Subcutaneous abdominal adipose tissue (tissue), 5 donors: ENCODE measurements around the gene GEMIN2.
"Not testable (repeated sequence)": the region's sequence is repeated elsewhere in the genome, so short reads cannot be mapped to it uniquely, and the experiment has no call there.

Experiments
- H3K27ac ChIP-seq: one replicate; pipeline ENCODE4 v1.7.0; 2013; ENCODE audit warnings: low read depth, mild to moderate bottlenecking, inconsistent platforms, low read length, moderate library complexity
- H3K27me3 ChIP-seq, 5 donors: one replicate each; pipeline ENCODE4 v1.7.0; 2013; ENCODE audit warnings: low read length in 5 of 5, inconsistent platforms in 1 of 5; ENCODE audit not compliant: control insufficient read depth in 5 of 5, insufficient read depth in 4 of 5
- H3K36me3 ChIP-seq, 5 donors: one replicate each; pipeline ENCODE4 v1.7.0; 2013; ENCODE audit warnings: low read length in 5 of 5; ENCODE audit not compliant: control insufficient read depth in 5 of 5, insufficient read depth in 5 of 5
- H3K4me1 ChIP-seq, 5 donors: one replicate each; pipeline ENCODE4 v1.7.0; 2013; ENCODE audit warnings: low read length in 5 of 5, mild to moderate bottlenecking in 3 of 5, moderate library complexity in 1 of 5; ENCODE audit not compliant: control insufficient read depth in 5 of 5, insufficient read depth in 5 of 5
- H3K4me3 ChIP-seq, 5 donors: one replicate each; pipeline ENCODE4 v1.7.0; 2013; ENCODE audit warnings: low read length in 5 of 5, low read depth in 1 of 5
- H3K9ac ChIP-seq, 5 donors: one replicate each; pipeline ENCODE4 v1.7.0; 2013; ENCODE audit warnings: low read length in 5 of 5, mild to moderate bottlenecking in 4 of 5, moderate library complexity in 3 of 5
- H3K9me3 ChIP-seq, 5 donors: one replicate each; pipeline ENCODE4 v1.7.0; 2013; ENCODE audit warnings: low read length in 5 of 5; ENCODE audit not compliant: control insufficient read depth in 5 of 5
- donor health status: healthy.
- donor health status: healthy.
- donor health status: healthy.
- donor health status: healthy.
- donor health status: healthy.

Gene GEMIN2

GRCh38 chr14:39154594-39155189, 40.6 kb downstream of the GEMIN2 start:
- H3K9me3 ChIP-seq, result no peaks in the 10 kb centered on the region
- no peak overlapping the region for H3K27ac ChIP-seq
- no peak overlapping the region for H3K9ac ChIP-seq
- H3K36me3 ChIP-seq, result peaks cover 18 to 63% (median 45%) of the 10 kb centered on the region in 5 donors
- no peaks in the 10 kb centered on the region for H3K27me3 ChIP-seq
- no peaks in the 10 kb centered on the region for H3K4me1 ChIP-seq
- H3K4me3 ChIP-seq, result no peak overlapping the region

GRCh38 chr14:39157491-39157890, 43.4 kb downstream of the GEMIN2 start:
- Histone ChIP-seq H3K36me3 (peaks cover 12 to 58% (median 45%) of the 10 kb centered on the region in 5 donors), H3K4me1 (no peaks in the 10 kb centered on the region), H3K27me3 (no peaks in the 10 kb centered on the region), H3K9me3 (no peaks in the 10 kb centered on the region), H3K9ac (no peak overlapping the region), H3K27ac (no peak overlapping the region), H3K4me3 (no peak overlapping the region)

- no peaks in the 10 kb centered on the region for H3K9me3 ChIP-seq
- no peak overlapping the region for H3K27ac ChIP-seq
- no peak overlapping the region for H3K4me3 ChIP-seq
- H3K36me3 ChIP-seq, result peaks cover 9 to 54% (median 42%) of the 10 kb centered on the region in 5 donors
- no peak overlapping the region for H3K9ac ChIP-seq
- no peaks in the 10 kb centered on the region for H3K27me3 ChIP-seq
- H3K4me1 ChIP-seq, result no peaks in the 10 kb centered on the region
Measured at GRCh38 chr14:39158222-39158858, 44.2 kb downstream of the GEMIN2 start.

DNA sequence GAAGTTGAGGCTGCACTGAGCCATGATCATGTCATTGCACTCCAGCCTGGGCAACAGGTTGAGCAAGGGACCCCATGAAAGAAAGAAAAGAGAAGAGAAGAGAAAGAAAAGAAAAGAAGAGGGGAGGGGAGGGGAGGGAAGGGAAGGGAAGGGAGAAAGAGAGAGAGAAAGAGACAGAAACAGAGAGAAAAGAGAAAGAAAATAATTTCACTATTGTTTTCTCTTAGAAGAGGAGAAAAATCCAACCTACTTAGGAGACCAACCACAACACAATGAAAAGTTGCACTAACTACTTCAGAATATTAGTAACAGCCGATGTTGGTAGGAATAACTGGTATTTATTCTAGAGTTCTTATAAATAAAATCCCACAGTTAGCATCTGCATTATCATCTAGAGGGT, 46.4 kb downstream of the GEMIN2 start:
- no peaks in the 10 kb centered on the region for H3K4me1 ChIP-seq
- no peaks in the 10 kb centered on the region for H3K27me3 ChIP-seq
- peaks cover 9 to 42% (median 38%) of the 10 kb centered on the region in 5 donors for H3K36me3 ChIP-seq

GRCh38 chr14:39167797-39168320, 53.7 kb downstream of the GEMIN2 start:
- H3K27ac ChIP-seq, H3K9ac ChIP-seq, H3K9me3 ChIP-seq, H3K4me3 ChIP-seq, H3K36me3 ChIP-seq, H3K27me3 ChIP-seq: not testable (repeated sequence)
- peaks cover 3 to 31% (median 26%) of the 10 kb centered on the region in 5 donors for H3K4me1 ChIP-seq

More for the DNA sequence above, 46.4 kb downstream of the GEMIN2 start:
- no peak overlapping the region for H3K9ac ChIP-seq
- H3K4me3 ChIP-seq, result no peak overlapping the region
- H3K9me3 ChIP-seq, result no peaks in the 10 kb centered on the region
- H3K27ac ChIP-seq, result no peak overlapping the region

DNA sequence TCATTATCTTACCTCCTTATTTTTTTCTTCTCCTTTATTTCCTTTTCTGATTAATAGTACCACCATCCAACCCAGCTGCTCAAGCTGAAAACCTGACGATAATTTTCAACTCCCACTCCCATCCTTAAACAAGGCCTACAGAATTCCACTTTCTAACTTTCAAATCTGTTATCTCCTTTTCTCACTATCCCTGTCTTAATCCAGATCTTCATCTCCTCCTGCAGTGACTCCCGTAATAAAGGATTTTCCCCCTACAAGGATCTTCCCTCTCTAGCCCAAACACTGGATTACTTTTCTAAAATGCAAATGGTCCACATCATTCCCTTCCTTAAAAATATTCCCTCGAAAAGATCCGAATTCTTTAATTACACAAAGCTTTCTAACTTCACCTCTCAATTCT, 54.5 kb downstream of the GEMIN2 start:
- Histone ChIP-seq H3K9ac (peak overlapping the region in 4 of 5 donors; percentile 86 to 99 (median 92)), H3K4me1 (peaks cover 3 to 31% (median 26%) of the 10 kb centered on the region in 5 donors), H3K27ac (no peak overlapping the region), H3K4me3 (peak overlapping the region; percentile 87 to 100 (median 98)), H3K36me3 (peaks cover 0 to 9% (median 0%) of the 10 kb centered on the region in 5 donors), H3K27me3 (no peaks in the 10 kb centered on the region), H3K9me3 (no peaks in the 10 kb centered on the region)

DNA sequence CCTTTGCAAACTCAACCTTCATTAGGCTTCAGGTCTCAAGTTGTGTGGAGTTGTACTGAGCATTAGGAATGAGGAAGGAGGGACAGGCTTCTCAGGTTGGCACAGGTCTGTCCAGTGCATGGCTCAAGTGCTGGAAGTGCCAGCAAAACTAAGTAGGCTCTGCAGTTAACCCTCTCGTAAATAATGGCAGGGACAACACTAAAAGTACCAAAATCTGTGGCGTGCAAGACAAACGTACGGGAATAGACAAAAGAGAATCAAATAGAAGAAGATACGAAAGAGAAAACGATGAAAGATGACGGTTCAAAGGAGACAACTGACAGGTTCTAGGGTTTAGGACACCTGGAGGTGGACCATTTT, 55.4 kb downstream of the GEMIN2 start:
- H3K4me3 ChIP-seq, result peak overlapping the region; percentile 87 to 100 (median 98)
- no peaks in the 10 kb centered on the region for H3K27me3 ChIP-seq
- peaks cover 0 to 9% (median 0%) of the 10 kb centered on the region in 5 donors for H3K36me3 ChIP-seq
- peaks cover 3 to 35% (median 29%) of the 10 kb centered on the region in 5 donors for H3K4me1 ChIP-seq
- peak overlapping the region; percentile 80 for H3K27ac ChIP-seq
- H3K9me3 ChIP-seq, result no peaks in the 10 kb centered on the region
- H3K9ac ChIP-seq, result peak overlapping the region; percentile 70 to 99 (median 92)

DNA sequence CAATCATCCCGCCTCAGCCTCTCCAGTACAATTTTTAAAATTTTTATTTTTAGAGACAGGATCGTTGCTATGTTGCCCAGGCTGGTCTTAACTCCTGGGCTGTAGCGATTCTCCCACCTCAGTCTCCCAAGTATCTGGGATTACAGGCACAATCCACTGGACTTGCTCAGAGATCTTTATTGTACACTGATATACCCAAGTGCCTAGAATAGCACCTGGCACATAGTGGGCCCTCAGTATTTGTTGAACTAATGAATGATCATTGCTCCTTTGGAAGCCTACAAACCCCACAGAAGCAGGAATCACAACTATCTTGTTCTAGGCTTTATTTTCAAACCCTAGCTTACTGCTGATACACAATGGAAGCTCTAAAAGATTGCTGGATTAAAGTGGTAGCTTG, 59.1 kb downstream of the GEMIN2 start:
- Histone ChIP-seq H3K36me3 (peaks cover 8 to 17% (median 17%) of the 10 kb centered on the region in 5 donors), H3K9ac (no peak overlapping the region), H3K27me3 (no peaks in the 10 kb centered on the region), H3K4me1 (peaks cover 8 to 46% (median 38%) of the 10 kb centered on the region in 5 donors), H3K9me3 (no peaks in the 10 kb centered on the region), H3K4me3 (no peak overlapping the region), H3K27ac (peak overlapping the region; percentile 94)

GRCh38 chr14:39174560-39175444, 60.7 kb downstream of the GEMIN2 start, which contains the start of gene PNN:
TSS of gene PNN (plus strand) at chr14:39175254. CDS start at chr14:39175280, 26 bp downstream.
- Histone ChIP-seq H3K36me3 (peaks cover 15 to 32% (median 29%) of the 10 kb centered on the region in 5 donors), H3K27me3 (no peaks in the 10 kb centered on the region), H3K4me1 (peaks cover 8 to 30% (median 22%) of the 10 kb centered on the region in 5 donors), H3K9me3 (no peaks in the 10 kb centered on the region), H3K4me3 (peak within 1 kb of the TSS; percentile 86 to 98 (median 94)), H3K9ac (peak within 1 kb of the TSS; percentile 93 to 98 (median 97)), H3K27ac (peak within 1 kb of the TSS; percentile 94)
